HG02970 (cell line): Measurements from ENCODE around the gene PRKCSH.
"Not testable (repeated sequence)": the region's sequence is repeated elsewhere in the genome, so short reads cannot be mapped to it uniquely, and the experiment has no call there.

Source experiments
- ATAC-seq: cut with Tn5 transposase; IDR thresholded peaks from one replicate; pipeline ENCODE4 v1.9.1; 2021; ENCODE audit warnings: mild to moderate bottlenecking, moderate library complexity, moderate number of reproducible peaks; ENCODE audit not compliant: unreplicated experiment, low FRiP score

The PRKCSH gene

DNA sequence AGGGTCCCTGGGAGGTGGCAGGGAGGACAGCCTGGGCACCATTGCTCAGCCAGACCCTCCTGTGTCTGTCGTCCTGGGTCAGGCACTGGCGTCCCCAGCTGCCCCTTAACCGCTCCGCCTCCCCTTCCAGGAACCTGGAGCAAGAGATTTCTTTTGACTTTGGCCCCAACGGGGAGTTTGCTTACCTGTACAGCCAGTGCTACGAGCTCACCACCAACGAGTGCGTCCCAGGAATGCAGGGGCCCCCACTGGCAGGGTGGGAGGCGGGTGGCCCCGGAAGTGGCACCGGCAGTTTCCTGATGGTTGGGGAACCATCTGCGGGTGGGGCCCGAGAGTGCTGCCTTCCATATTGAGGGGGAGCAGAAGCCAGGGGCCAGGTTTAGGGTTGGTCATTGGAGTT is 13.0 kb downstream of the PRKCSH start:
- ATAC-seq, result no peak

DNA sequence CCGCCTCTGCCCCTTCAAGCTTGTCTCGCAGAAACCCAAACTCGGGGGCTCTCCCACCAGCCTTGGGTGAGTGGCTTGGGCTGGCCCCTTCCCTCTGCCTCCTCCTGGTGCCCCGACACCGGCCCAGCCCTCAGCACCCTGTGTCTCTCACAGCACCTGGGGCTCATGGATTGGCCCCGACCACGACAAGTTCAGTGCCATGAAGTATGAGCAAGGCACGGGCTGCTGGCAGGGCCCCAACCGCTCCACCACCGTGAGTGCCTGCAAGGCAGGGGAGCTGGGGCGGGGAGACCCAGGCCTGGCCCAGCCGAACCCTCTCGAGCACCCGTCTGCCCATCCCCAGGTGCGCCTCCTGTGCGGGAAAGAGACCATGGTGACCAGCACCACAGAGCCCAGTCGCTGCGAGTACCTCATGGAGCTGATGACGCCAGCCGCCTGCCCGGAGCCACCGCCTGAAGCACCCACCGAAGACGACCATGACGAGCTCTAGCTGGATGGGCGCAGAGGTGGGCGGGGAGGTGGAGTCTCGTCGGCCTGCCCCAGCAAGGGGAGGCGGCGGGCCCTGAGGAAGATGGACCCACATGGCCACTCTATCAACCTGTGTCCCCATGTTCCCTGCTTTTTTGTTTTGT is 13.6 kb downstream of the PRKCSH start:
- no peak for ATAC-seq

DNA sequence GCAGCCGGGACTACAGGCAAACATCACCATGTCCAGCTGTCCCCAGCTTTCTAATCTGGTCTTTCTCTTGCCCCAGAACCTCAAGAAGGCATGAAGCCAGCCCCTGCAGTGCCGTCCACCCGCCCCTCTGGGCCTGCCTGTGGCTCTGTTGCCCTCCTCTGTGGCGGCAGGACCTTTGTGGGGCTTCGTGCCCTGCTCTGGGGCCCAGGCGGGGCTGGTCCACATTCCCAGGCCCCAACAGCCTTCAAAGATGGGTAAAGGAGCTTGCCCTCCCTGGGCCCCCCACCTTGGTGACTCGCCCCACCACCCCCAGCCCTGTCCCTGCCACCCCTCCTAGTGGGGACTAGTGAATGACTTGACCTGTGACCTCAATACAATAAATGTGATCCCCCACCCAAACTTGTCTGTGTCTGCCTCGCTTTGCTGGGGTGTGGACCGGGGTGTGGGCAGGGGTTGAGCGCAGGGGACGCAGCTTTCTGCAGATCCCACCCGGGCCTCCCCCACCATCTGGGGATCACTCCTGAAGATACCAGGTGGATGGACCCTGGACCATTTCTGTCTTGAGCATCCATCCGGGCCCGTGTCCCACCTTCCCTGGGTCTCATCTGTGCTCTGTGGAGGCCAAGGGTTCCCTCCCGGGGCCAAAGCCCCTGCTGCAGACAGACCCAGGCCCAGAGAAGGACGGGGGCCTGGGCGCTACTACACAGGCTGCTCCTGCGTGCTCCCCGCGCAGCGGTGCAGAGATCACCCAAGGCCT is 15.3 kb downstream of the PRKCSH start:
- ATAC-seq, result no peak

DNA sequence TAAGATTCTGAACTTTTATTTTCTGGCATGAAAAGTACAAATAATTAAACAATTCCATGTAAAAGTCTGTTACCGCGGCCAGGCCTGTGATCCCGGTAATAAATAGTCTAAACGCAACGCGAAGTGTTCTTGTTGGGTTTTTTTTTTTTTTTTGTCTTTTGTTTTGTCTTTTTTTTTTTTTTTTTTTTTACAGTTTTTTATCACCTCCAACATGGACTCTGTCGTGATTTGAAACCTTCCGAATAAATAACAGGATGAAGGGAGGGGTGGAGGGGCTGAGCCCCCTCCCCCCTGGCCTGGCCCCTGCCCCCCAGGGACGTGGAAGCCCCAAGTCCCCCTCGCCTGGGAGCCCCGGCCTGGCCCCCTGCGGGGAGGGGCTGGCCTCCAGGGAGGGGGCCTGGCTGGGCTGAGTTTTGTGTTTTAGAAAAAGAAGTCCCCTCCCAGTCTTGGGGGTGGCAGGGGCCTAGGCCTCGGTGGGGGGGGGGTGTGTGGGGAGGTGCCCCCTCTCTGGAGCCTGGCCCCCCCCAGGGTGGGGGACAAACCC is 16.0 kb downstream of the PRKCSH start:
- no peak for ATAC-seq

DNA sequence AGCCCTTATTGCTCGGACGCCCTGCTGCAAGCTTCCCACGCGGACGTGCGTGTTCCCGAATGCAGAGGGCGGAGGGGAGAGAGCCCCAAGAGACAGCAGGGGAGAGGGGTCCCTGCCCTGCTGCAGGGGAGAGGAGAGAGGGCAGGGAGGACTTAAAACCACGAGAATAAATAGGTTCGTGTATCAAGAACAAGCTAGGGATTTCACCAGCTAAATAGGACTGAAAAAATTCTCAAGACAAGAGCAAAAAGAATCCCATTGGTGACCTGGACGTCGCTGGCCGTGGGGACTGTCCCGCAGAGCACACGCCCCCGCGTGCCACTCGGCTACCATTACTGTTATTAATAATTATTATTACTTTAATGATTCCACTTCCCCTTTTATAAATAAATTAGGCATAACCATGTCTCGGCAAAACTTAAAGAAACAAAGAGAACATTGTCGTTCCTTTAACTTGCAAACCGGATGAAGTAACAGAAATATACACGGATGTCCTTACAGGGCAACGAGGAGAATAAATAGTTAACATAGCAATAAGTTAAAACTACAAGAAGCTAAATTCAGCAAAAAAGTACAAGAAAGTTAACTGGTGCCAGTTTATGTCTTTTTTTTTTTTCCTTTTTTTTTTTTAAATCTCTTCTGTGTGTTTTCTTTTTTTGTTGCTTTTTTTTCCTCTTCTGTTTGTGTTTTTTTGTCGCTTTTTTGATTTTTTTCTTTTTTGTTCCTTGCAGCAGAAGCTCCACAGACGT is 16.6 kb downstream of the PRKCSH start:
- ATAC-seq, result no peak

DNA sequence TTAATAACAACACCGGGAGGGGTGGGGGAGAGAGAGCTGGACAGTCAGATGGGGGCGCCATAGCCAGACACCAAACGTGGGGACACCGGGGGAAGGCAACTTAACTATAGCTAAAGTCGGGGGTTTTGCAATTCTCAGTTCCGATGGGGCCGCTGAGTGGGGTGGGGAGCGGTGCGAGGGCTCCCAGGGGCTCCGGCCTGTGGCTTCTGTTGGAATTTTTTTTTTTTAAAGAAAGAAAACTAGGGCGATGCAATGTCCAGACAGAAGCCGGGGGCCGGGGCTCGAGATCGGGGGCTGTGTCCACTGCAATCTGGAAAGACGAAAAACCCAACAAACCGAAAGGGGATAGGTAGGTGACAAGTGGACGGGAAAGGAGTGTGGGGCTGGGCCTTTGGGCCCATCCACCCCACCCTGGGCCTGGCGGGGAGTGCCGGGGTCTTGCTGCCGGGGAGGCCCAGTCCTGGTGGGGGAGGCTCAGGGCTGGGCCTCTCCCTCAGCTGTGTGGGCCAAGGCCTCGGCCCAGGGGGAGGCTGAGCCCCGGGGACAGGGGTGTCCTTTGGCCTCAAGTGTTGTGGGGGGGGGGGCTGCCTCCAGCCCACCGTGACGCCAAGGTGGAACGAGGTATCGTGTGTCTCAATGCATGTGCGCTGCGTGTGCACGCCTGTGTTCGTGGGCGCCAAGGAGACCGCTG is 17.3 kb downstream of the PRKCSH start:
- ATAC-seq, result no peak

DNA sequence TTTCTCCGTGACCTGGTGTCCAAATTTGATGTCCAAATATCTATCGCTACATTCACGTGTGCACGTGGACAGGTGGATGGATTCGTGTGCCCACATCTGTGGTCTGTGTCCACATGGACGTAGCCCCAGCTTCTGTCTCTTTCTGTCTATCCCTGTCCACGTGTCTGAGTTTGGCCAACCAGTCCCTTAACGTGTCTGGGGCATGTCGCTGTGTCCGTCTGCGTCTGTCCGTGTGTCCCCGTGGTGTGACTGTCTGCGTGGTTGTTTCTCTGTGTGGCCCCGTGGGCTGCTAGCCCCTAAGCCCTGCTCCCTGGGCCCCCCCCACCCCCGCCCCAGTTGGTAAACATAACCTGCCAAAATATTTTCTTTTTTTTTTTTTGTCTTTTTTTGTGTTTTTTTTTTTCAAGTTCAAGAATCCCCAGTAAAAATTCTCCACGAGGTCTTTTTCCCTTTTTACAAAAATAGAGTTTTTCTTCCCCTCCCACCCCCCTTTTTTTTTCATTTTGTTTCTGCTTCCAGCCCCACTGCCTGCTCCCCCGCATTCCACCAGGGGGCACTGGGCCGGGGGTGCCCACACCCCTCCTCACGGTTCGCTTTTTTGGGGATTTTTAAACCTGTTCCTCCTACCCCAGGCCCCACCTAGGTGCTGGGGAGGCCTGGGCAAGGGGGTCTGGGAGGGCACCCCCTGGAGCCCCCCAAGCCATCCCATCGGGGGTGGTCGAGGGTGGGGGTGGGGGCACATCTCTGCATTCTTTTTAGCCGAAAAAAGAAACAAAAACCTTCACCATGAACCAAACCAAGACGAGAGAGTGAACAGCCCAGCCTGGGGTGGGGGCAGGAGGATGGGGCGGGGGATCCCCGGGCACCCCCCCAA is 18.3 kb downstream of the PRKCSH start:
- no peak for ATAC-seq

DNA sequence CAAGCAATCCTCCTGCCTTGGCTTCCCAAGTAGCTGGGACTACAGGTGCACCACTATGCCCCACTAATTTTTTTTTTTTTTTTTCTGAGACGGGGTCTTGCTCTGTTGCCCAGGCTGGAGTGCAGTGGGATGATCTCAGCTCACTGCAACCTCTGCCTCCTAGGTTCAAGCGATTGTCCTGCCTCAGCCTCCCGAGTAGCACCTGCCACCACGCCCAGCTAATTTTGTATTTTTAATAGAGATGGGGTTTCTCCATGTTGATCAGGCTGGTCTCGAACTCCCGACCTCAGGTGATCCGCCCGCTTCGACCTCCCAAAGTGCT is 19.8 kb downstream of the PRKCSH start:
- ATAC-seq, result not testable (repeated sequence)

DNA sequence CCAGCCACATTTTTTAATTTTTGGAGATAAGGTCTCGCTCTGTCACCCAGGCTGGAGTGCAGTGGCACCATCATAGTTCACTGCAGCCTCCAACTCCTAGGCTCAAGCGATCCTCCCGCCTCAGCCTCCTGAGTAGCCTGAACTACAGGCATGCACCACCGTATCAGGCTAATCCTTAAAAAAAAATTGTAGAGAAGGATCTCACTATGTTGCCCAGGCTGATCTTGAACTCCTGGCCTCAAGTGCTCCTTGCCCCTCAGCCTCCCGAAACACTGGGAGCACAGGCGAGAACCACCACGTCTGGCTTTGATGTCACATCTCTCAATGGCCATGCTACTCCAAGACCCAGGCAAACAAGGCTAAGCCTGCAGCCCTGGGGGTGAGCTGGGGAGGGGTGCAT is 21.2 kb downstream of the PRKCSH start:
- ATAC-seq, result no peak

DNA sequence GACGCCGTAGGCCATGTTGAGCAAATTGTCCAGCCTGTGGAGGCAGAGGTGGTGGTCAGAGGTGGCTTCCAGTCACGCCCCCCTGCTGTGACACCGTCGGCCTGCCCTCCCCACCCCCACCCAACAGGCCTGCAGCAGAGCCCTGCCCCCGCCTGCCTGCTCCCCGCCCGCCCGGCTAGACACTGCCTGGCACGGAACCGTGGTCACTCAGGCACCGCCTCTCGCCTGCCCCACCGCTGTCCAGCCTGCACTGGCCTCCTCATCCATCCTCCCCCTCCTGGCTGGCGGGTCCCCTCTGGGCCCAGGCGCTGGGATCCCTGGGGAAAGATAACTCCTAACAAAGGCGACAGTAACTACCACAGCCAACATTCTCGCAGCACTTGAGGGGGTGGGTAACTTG is 21.7 kb downstream of the PRKCSH start:
- no peak for ATAC-seq

DNA sequence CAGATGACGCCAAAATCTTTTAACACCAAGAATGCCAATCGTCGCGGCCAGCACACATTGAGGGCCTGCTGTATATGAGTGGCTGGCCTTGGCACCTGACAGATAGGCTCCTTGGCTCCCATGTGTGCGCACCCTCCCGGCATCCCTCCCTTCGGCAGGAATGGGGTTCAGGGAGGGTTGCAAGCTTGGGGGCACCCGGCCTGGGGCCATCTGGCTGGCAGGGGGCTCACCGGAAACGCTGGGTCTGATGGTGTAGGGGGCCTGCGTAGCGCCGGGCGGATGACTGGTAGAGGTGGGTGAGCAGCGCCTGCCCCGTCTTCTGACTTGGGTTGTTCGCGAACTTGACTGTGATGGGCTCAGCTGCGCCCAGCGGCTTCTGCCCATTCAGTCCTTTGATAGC is 22.4 kb downstream of the PRKCSH start:
- no peak for ATAC-seq

DNA sequence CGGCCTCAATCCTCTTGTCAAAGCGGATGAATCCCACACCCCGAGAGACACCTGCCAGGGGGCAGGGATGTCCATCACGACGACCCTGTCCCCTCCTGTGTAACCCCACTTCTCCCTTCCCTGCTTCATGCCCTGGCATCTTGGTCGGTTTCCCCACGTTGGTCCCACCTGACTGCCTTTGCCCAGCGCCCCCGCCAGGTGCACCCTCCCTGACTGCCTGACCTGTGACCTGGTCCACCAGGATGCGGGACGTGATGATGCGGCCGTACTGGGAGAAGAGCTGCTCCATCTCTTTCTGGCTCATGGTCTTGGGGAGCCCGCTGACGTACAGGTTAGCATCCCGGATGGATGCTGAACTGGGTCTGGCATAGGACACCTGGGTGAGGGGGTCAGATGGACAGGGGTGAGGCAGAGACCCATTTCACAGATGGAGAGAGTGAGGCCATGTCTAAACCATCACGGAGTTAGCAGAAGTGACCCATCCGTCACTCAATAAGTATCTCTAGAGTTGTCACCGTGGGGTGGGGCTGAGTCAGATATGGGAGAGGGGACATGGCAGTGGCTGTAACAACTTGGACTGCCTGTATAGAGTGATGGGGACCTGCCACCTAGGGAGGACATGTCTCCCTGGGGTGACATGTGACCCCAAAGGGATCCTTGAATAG is 22.9 kb downstream of the PRKCSH start:
- ATAC-seq, result no peak

DNA sequence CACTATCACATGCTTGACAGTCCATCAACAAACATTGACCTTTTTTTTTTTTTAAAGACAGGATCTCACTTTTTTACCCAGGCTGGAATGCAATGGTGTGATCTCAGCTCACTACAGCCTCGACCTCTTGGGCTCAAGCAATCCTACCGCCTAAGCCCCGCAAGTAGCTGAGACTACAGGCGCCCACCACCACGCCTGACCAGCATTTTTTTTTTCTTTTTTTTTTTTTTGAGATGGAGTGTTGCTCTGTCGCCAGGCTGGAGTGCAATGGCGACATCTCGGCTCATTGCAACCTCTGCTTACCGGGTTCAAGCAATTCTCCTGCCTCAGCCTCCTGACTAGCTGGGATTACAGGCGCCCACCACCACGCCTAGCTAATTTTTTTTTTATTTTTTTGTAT is 23.5 kb downstream of the PRKCSH start:
- not testable (repeated sequence) for ATAC-seq

DNA sequence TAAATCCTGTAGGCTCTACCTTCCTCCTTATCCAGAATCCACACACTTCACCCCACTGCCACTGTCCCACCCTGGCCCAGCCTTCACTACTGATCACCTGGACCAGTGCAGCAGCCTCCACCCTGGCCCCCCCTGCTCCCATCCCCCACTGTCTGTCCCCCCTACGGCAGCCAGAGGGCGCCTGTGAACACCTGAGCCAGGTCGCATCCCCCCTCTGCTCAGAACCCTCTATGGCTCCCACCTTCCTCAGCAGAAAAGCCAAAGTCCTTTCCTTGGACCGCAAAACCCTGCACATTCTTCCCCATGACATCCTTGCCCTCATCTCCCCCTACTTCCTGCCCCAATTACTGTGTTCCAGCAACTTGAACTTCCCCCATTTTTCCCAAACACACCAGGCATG is 24.8 kb downstream of the PRKCSH start:
- no peak for ATAC-seq

DNA sequence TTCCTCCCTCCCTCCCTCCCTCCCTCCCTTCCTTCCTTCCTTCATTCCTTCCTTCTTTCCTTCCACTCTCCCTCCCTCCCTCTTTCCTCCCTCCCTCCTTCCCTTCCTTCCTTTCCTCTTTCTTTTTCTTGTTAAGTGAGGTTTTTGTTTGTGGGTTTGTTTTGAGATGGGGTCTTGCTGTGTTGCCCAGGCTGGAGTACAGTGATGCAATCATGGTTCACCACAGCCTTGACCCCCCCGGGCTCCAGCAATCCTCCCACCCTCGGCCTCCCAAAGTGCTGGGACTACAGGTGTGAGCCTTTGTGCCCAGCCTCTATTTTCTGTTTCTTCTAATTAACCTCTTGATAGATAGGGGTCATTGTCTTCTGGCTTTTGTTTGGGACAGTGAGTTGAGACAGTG is 26.0 kb downstream of the PRKCSH start:
- no peak for ATAC-seq

DNA sequence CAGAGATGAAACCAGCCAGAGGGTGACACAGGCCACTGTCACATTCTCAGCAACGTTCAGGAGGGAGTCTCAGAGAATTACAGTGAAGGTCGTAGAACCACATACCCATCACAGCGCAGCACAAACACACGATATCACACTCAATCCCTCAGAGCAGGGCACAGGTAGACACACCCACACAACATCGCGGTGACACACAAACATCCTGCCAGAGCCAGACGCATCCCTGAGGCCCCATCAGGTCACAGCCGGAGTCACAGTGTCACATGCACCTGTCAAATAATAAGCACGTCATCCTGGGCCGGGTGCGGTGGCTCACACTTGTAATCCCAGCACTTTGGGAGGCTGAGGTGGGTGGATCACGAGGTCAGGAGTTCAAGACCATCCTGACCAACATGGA is 28.0 kb downstream of the PRKCSH start:
- no peak for ATAC-seq

DNA sequence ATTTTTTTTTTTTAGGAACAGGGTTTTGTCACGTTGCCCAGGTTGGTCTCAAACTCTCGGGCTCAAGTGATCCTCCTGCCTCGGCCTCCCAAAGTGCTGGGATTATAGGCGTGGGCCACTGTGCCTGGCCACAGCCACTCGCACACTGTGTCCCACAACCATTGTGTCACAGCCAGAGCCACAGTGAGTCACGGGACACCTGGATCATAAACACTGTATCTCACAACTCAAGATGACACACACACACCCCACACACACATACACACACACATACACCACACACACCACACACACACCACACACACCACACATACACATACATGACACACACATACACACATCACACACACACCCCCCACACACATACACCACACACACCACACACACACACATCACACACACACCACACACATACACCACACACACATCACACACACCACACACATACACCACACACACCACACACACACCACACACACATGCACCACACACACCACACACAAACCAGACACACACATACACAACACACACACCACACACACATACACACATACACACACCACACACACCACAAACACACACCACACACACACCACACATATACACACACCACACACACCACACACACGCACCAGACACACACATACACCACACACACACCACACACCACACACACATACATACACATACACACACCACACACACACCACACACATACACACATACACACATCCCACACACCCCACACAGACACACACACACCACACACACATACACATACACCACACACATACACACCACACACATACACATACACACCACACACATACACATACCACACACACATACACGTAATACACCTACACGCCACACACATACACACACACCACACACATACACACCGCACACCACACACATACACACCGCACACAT is 29.2 kb downstream of the PRKCSH start:
- no peak for ATAC-seq

DNA sequence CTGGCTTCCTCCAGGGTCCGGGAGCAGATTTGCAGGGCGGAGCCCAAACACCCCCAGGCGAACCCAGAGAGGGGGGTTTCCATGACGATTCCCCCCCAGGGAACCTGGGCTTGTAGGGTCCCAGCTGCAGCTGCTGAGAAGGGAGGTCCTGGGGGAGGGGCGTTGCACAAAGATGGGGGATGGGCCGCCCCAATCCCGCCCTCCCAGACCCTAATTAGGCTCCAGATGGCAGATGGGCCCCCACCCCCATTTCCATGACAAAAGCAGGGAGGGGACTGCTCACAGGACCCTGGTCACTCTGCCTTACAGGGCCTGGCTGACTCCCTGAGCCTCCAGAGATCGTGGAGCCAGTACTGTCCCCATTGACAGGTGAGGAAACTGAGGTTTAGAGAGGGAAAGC is 30.2 kb downstream of the PRKCSH start:
- no peak for ATAC-seq
